ENCODE data around the gene BABAM2.

DNA sequence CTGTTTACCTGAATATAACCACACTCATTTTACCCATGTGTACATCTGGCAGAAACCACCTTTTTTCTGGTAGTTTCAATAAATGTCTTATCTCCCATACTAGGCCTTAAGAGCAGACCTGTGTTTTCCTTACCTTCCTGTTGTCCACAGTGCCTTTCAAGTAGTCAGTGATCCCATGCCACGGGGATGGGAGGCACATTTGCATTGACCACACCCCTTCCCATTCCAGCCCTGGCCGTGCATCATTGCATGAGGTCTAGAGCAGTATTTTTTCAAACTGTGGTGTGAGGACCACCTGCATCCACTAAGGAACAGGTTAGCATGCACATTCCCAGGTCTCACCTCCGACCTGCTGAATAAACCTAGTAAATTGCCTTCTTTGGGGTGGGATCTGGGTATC is 337.0 kb downstream of the BABAM2 start:
- TF ChIP-seq, protein P1, sequence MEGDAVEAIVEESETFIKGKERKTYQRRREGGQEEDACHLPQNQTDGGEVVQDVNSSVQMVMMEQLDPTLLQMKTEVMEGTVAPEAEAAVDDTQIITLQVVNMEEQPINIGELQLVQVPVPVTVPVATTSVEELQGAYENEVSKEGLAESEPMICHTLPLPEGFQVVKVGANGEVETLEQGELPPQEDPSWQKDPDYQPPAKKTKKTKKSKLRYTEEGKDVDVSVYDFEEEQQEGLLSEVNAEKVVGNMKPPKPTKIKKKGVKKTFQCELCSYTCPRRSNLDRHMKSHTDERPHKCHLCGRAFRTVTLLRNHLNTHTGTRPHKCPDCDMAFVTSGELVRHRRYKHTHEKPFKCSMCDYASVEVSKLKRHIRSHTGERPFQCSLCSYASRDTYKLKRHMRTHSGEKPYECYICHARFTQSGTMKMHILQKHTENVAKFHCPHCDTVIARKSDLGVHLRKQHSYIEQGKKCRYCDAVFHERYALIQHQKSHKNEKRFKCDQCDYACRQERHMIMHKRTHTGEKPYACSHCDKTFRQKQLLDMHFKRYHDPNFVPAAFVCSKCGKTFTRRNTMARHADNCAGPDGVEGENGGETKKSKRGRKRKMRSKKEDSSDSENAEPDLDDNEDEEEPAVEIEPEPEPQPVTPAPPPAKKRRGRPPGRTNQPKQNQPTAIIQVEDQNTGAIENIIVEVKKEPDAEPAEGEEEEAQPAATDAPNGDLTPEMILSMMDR (IDR thresholded peaks at IDR 0.05): no peak
- TF ChIP-seq POLR2A (IDR thresholded peaks at IDR 0.05) (no peak), POLR2AphosphoS5 (IDR thresholded peaks at IDR 0.05; ENCODE audit: insufficient read depth in 1 of 2, low read depth in 1 of 2) (no peak)

Measured in vagina (tissue), 2 donors.